GM12878 (cell line): Measurements from ENCODE around the gene ZNF644. TPM values are rescaled to one million over a fixed set of nuclear protein-coding genes. Genes with fewer than 3 reads are reported as not detected.

Experiments
- ATAC-seq: fragments of 200-7000 bp; cut with Tn5 transposase; 3 replicates; pipeline ENCODE4 v1.9.1; 2020; ENCODE audit warnings: mild to moderate bottlenecking, moderate library complexity
- BruUV-seq: library from RNA; stranded (reverse); fragments of 400-500 nt; replicated peaks from 2 replicates; lab custom pipeline; 2021; lab: Mats Ljungman, UMichigan
- CTCF ChIA-PET: fragments of 300-600 bp; sonication (Branson Sonifier 250); formaldehyde crosslinking; extraction: SDS; loops from one replicate; lab custom pipeline; 2021; ENCODE audit warnings: inconsistent platforms; lab: Yijun Ruan, JAX
- POLR2A ChIA-PET: fragments of 350-600 bp; formaldehyde crosslinking; extraction: SDS; loops from one replicate; lab custom pipeline; 2021; ENCODE audit warnings: inconsistent platforms; lab: Charles Lee
- RAD21 ChIA-PET: fragments of 300-600 bp; sonication (Branson Sonifier 250); formaldehyde crosslinking; loops from one replicate; lab custom pipeline; 2023; ENCODE audit warnings: antibody characterized with exemption; ENCODE audit not compliant: unreplicated experiment; lab: Charles Lee
- SMC1A ChIA-PET: fragments of 300-600 bp; sonication (Branson Sonifier 250); formaldehyde crosslinking; loops from one replicate; lab custom pipeline; 2023; ENCODE audit not compliant: unreplicated experiment, uncharacterized antibody; lab: Charles Lee
- DNase-seq: peaks from one replicate; pipeline ENCODE4 v3.0.0-alpha.2; 2011; ENCODE audit warnings: low read depth, low spot score
- FAIRE-seq: peaks from 3 replicates; lab custom pipeline; 2011; peaks lifted over from hg19 to GRCh38; lab: Jason Lieb, UNC
- H2AFZ ChIP-seq: 2 replicates; pipeline ENCODE4 v1.6.0; 2011; ENCODE audit warnings: low read depth, low read length, control low read depth; ENCODE audit not compliant: control insufficient read depth
- H3K27ac ChIP-seq: 2 replicates; pipeline ENCODE4 v1.5.1; 2011; ENCODE audit warnings: control low read depth; ENCODE audit not compliant: control insufficient read depth, insufficient read depth
- H3K27me3 ChIP-seq, 2 experiments: replicated peaks in 1 of 2; 2 replicates each; pipeline versions ENCODE4 v1.6.0 to v1.6.1; 2011; ENCODE audit warnings: low read length in 1 of 2; ENCODE audit not compliant: control insufficient read depth in 2 of 2, insufficient read depth in 2 of 2
- H3K36me3 ChIP-seq, 2 experiments: 2 replicates each; pipeline ENCODE4 v1.5.1; 2011; ENCODE audit warnings: low read length in 1 of 2; ENCODE audit not compliant: control insufficient read depth in 2 of 2, insufficient read depth in 2 of 2
- H3K4me1 ChIP-seq: 2 replicates; pipeline ENCODE4 v1.6.1; 2011; ENCODE audit warnings: mild to moderate bottlenecking, low read length, moderate library complexity, mixed read lengths; ENCODE audit not compliant: control insufficient read depth, insufficient read depth
- H3K4me2 ChIP-seq: 2 replicates; pipeline ENCODE4 v1.6.0; 2011; ENCODE audit warnings: control low read depth; ENCODE audit not compliant: control insufficient read depth, insufficient read depth
- H3K4me3 ChIP-seq: fragments of 200-600 bp; sonication (generic); 2 replicates; pipeline ENCODE4 v1.5.1; 2016
- H3K79me2 ChIP-seq: 2 replicates; pipeline ENCODE4 v1.6.0; 2011; ENCODE audit warnings: low read length; ENCODE audit not compliant: control insufficient read depth, insufficient read depth
- H3K9ac ChIP-seq: 2 replicates; pipeline ENCODE4 v1.8.0; 2011; ENCODE audit warnings: low read length, control low read depth, mixed read lengths; ENCODE audit not compliant: control insufficient read depth, insufficient read depth
- H3K9me3 ChIP-seq: replicated peaks from 3 replicates; pipeline ENCODE4 v1.5.1; 2011; ENCODE audit warnings: mild to moderate bottlenecking, low read length; ENCODE audit not compliant: control insufficient read depth, insufficient read depth
- H4K20me1 ChIP-seq: 2 replicates; pipeline ENCODE4 v1.6.0; 2011; ENCODE audit not compliant: control insufficient read depth, insufficient read depth
- BHLHE40 ChIP-seq, 2 experiments: fragments of 450-650 bp in 1 of 2; IDR thresholded peaks; 2 replicates each; pipeline ENCODE4 v1.6.1; 2011 to 2017; ENCODE audit warnings: low read depth in 2 of 2, borderline replicate concordance in 1 of 2, improper control_type of control experiment in 1 of 2, low read length in 1 of 2, mild to moderate bottlenecking in 1 of 2
- CBX3 ChIP-seq: fragments of 200-600 bp; sonication (generic); IDR thresholded peaks from 2 replicates; pipeline ENCODE4 v1.6.1; 2016; ENCODE audit warnings: low read depth, borderline replicate concordance
- EGR1 ChIP-seq, 2 experiments: IDR thresholded peaks; 1 replicate in 1 of 2; 2 replicates in 1 of 2; pipeline ENCODE4 v1.6.1; 2011 to 2012; ENCODE audit warnings: low read depth in 2 of 2, low read length in 2 of 2, borderline replicate concordance in 1 of 2, mild to moderate bottlenecking in 1 of 2, moderate library complexity in 1 of 2
- GABPA ChIP-seq: IDR thresholded peaks from 2 replicates; pipeline ENCODE4 v1.6.1; 2014; ENCODE audit warnings: antibody characterized with exemption, low read depth, mild to moderate bottlenecking, inconsistent platforms
- HCFC1 ChIP-seq: fragments of 150-350 bp; IDR thresholded peaks from 2 replicates; pipeline ENCODE4 v1.6.1; 2014; ENCODE audit warnings: low read length
- IKZF2 ChIP-seq, 2 experiments: fragments of 450-650 bp; IDR thresholded peaks; 2 replicates each; pipeline ENCODE4 v1.6.1; 2017; ENCODE audit warnings: mild to moderate bottlenecking in 2 of 2, moderate library complexity in 2 of 2
- JUNB ChIP-seq: IDR thresholded peaks from 2 replicates; pipeline ENCODE4 v1.6.1; 2016; ENCODE audit warnings: antibody characterized with exemption, mild to moderate bottlenecking
- NFIC ChIP-seq: IDR thresholded peaks from 2 replicates; pipeline ENCODE4 v1.6.1; 2012; ENCODE audit warnings: low read depth, mild to moderate bottlenecking, inconsistent platforms, low read length, moderate library complexity
- NFYA ChIP-seq: IDR thresholded peaks from 2 replicates; pipeline ENCODE4 v1.6.1; 2011; ENCODE audit warnings: low read depth, mild to moderate bottlenecking, low read length, improper control_type of control experiment, borderline replicate concordance
- NFYB ChIP-seq: IDR thresholded peaks from 2 replicates; pipeline ENCODE4 v1.6.1; 2011; ENCODE audit warnings: low read depth, mild to moderate bottlenecking, low read length, improper control_type of control experiment, moderate library complexity; ENCODE audit not compliant: insufficient read depth
- POLR2AphosphoS5 ChIP-seq: IDR thresholded peaks from 2 replicates; pipeline ENCODE4 v1.6.1; 2011; ENCODE audit warnings: mild to moderate bottlenecking, low read length, inconsistent platforms
- RELB ChIP-seq: fragments of 450-650 bp; IDR thresholded peaks from 2 replicates; pipeline ENCODE4 v1.6.1; 2017; ENCODE audit warnings: low read depth, mild to moderate bottlenecking, moderate library complexity
- RUNX3 ChIP-seq: IDR thresholded peaks from 2 replicates; pipeline ENCODE4 v1.6.1; 2012; ENCODE audit warnings: low read length, inconsistent platforms
- SMAD1 ChIP-seq: fragments of 450-650 bp; IDR thresholded peaks from 2 replicates; pipeline ENCODE4 v1.6.1; 2018; ENCODE audit warnings: mild to moderate bottlenecking, low read depth; ENCODE audit not compliant: partially characterized antibody
- SP1 ChIP-seq: IDR thresholded peaks from one replicate; pipeline ENCODE4 v1.6.1; 2011; ENCODE audit warnings: low read depth, low read length
- SPI1 ChIP-seq: IDR thresholded peaks from 2 replicates; pipeline ENCODE4 v1.6.1; 2011; ENCODE audit warnings: low read depth, mild to moderate bottlenecking, low read length, moderate library complexity, borderline replicate concordance; ENCODE audit not compliant: insufficient read depth
- SREBF2 ChIP-seq: IDR thresholded peaks from 2 replicates; pipeline ENCODE4 v1.6.1; 2012; ENCODE audit warnings: mild to moderate bottlenecking, low read length
- STAT1 ChIP-seq: fragments of 450-650 bp; conservative IDR thresholded peaks from 2 replicates; pipeline ENCODE4 v1.6.1; 2014; ENCODE audit warnings: antibody characterized with exemption, mild to moderate bottlenecking
- SUPT20H ChIP-seq: IDR thresholded peaks from 2 replicates; pipeline ENCODE4 v1.6.1; 2011; ENCODE audit warnings: low read depth, mild to moderate bottlenecking, low read length, moderate library complexity, borderline replicate concordance; ENCODE audit not compliant: control insufficient read depth
- WGBS: methylation state at CpG from one replicate; pipeline ENCODE4 v1.1.6; 2016; ENCODE audit warnings: low lambda C conversion rate; ENCODE audit not compliant: insufficient replicate concordance, insufficient coverage; ENCODE audit errors: missing lambda C conversion rate; 5-methylcytosine and 5-hydroxymethylcytosine counted together
- in situ Hi-C: fragments of 300-500 bp; cut with MboI; formaldehyde crosslinking; loops from 9 replicates; pipeline ENCODE4 v1.14.3; 2018; ENCODE audit warnings: mixed read lengths
- intact Hi-C: fragments of 100-400 bp; cut with micrococcal nuclease; formaldehyde crosslinking; loops from one replicate; pipeline ENCODE4 v1.14.2; 2022; ENCODE audit not compliant: unreplicated experiment
- polyA plus RNA-seq, 11 experiments: library from polyadenylated mRNA; depleted of rRNA in 4 of 11; unstranded in 6 of 11; stranded (reverse) in 5 of 11; fragments of >200 nt; fragmentation: Nextera tagmentation in 4 of 11; fragmentation: Illumina TruSeq in 1 of 11; extraction: Ambion mirVana in 4 of 11; extraction: Trizol in 1 of 11; gene quantifications; 1 replicate in 1 of 11; 2 replicates in 10 of 11; pipeline versions ENCODE4 v1.2.1 to v1.2.3, GENCODE V29; 2011 to 2016; ENCODE audit warnings: inconsistent platforms in 2 of 11, missing spikeins in 2 of 11, low read depth in 1 of 11
- total RNA-seq, 4 experiments: library from RNA; depleted of rRNA in 3 of 4; stranded (reverse); fragments of >200 nt in 3 of 4; fragmentation: Illumina TruSeq in 1 of 4; extraction: Trizol in 1 of 4; gene quantifications; 2 replicates each; pipeline versions ENCODE4 v1.2.1 to v1.2.3, GENCODE V29; 2013 to 2021

ZNF644 gene
- total and polyA plus RNA-seq, 10 of the 15 experiments (the other 5 are each of a cell fraction or from before 2014, with no cell fraction given), result 17.7 to 55.3 (median 29.5) TPM

- no peak for TF ChIP-seq EGR1 (IDR thresholded peaks at IDR 0.05; ENCODE audit: borderline replicate concordance in 1 of 2, low read depth in 2 of 2, low read length in 2 of 2)
- TF ChIP-seq IKZF2 (IDR thresholded peaks at IDR 0.05), result no peak
- TF ChIP-seq STAT1, result no peak
- TF ChIP-seq RELB, result no peak
- no peak for TF ChIP-seq SPI1
- no peak for TF ChIP-seq CBX3
Observed at GRCh38 chr1:90919900-90920299, 101.9 kb downstream of the ZNF644 start (continued).

GRCh38 chr1:90919190-90919719, 102.6 kb downstream of the ZNF644 start:
- Histone ChIP-seq H3K4me1 (peaks cover 8% of the 10 kb centered on the region; the same call in 1 of the 2 replicates), H3K9ac (no peak overlapping the region), H4K20me1 (no peaks in the 10 kb centered on the region), H3K27me3 (no peaks in the 10 kb centered on the region), H3K27ac (no peak overlapping the region), H3K36me3 (peaks cover 0 to 14% of the 10 kb centered on the region in 2 experiments; a peak in 1 of 4 replicates), H3K4me2 (peak overlapping the region; percentile 13; the same call in 1 of the 2 replicates), H3K4me3 (no peak overlapping the region), H2AFZ (no peak overlapping the region), H3K79me2 (peaks cover 27% of the 10 kb centered on the region), H3K9me3 (no peaks in the 10 kb centered on the region; the same call in 2 of the 3 replicates)
- ChIA-PET CTCF (interaction anchor here (0.6 to 2.3 kb wide), 3 partner anchors 16 to 246 kb away, joined by 3 to 9 read pairs (median 3); no protein-coding TSS in a partner anchor), RAD21 (interaction anchor here (0.7 to 1.8 kb wide), 2 partner anchors 246 to 340 kb away, joined by 3 to 4 read pairs; no protein-coding TSS in a partner anchor), SMC1A (interaction anchor here (0.8 to 1.7 kb wide), 8 partner anchors 10 to 55 kb away, joined by 3 to 4 read pairs (median 3); no protein-coding TSS in a partner anchor), POLR2A (no interaction called here)
- WGBS, result 100% methylated on average over 1 of the region's 1 CpG
- BruUV-seq, result no TSS peak
- intact Hi-C loops, result no loop called here
- in situ Hi-C loops, result no loop called here
- peak; percentile 70 for ATAC-seq
- peak; percentile 8 for DNase-seq
- FAIRE-seq, result no peak
- TF ChIP-seq JUNB (peak; percentile 54), HCFC1 (no peak), SUPT20H (no peak), NFYA (no peak), NFYB (no peak), IKZF2 (IDR thresholded peaks at IDR 0.05) (0 out of 4 replicates have a peak, but pooled peaks of 1 of the 2 experiments have one; percentile 28), GABPA (0 out of 2 replicates have a peak, but pooled peaks have one; percentile 21), RUNX3 (peak; percentile 89), SP1 (no peak), RELB (0 out of 2 replicates have a peak, but pooled peaks have one; percentile 15), SREBF2 (no peak), BHLHE40 (IDR thresholded peaks at IDR 0.05; ENCODE audit: borderline replicate concordance in 1 of 2, low read depth in 2 of 2, low read length in 1 of 2) (peak; percentile 65 to 72; a peak in 3 of 4 replicates), NFIC (peak; percentile 47; the same call in 1 of the 2 replicates), SMAD1 (no peak), POLR2AphosphoS5 (no peak)
